ENCODE data around the gene MREG.

MREG gene

GRCh38 chr2:216055680-216056079 lies 42.3 kb upstream of the MREG start:
- ChIA-PET CTCF (no interaction called here), POLR2A (no interaction called here)
- H3K27ac ChIP-seq (ENCODE audit: extremely low read depth, low read depth, low read length), result no peak overlapping the region
- no peaks in the 10 kb centered on the region for H3K4me1 ChIP-seq (ENCODE audit: control insufficient read depth, insufficient read depth, low read length)
- H3K4me3 ChIP-seq (ENCODE audit: low read depth, low read length), result no peak overlapping the region
- no peaks in the 10 kb centered on the region for H3K9me3 ChIP-seq (ENCODE audit: control insufficient read depth, insufficient read depth, low read depth, low read length)
- peaks cover 10 to 32% of the 10 kb centered on the region in 2 experiments; a peak in 2 of 3 replicates for H3K36me3 ChIP-seq (ENCODE audit: control insufficient read depth in 2 of 2, insufficient read depth in 1 of 2, low read length in 2 of 2)
- no peak for TF ChIP-seq REPIN1 (tag by site-specific recombination; IDR thresholded peaks at IDR 0.05; ENCODE audit: low read depth)
- no peak for TF ChIP-seq TCF7L2 (IDR thresholded peaks at IDR 0.05; ENCODE audit: borderline replicate concordance, low read depth, low read length)
- no peak for TF ChIP-seq ZNF645 (tag by site-specific recombination; IDR thresholded peaks at IDR 0.05)
- no peak for TF ChIP-seq GFI1B (tag by site-specific recombination; IDR thresholded peaks at IDR 0.05)
- TF ChIP-seq ZNF747 (tag by site-specific recombination; IDR thresholded peaks at IDR 0.05), result no peak
- no peak for TF ChIP-seq ZNF830 (tag by site-specific recombination; IDR thresholded peaks at IDR 0.05; ENCODE audit: low read depth)
- TF ChIP-seq INSM2 (tag by site-specific recombination; IDR thresholded peaks at IDR 0.05), result no peak
- TF ChIP-seq ZNF433 (tag by site-specific recombination; IDR thresholded peaks at IDR 0.05; ENCODE audit: low read depth), result no peak
- TF ChIP-seq ZNF223 (tag by site-specific recombination; IDR thresholded peaks at IDR 0.05), result no peak
- no peak for TF ChIP-seq TRIM28 (IDR thresholded peaks at IDR 0.05; ENCODE audit: borderline replicate concordance, low read length)
- no peak for TF ChIP-seq BCL11B (tag by site-specific recombination; IDR thresholded peaks at IDR 0.05; ENCODE audit: low read depth)
- no peak for TF ChIP-seq ZNF701 (tag by site-specific recombination; IDR thresholded peaks at IDR 0.05)
- no peak for TF ChIP-seq BCL6B (tag by site-specific recombination; IDR thresholded peaks at IDR 0.05)

- no peak overlapping the region for H3K27ac ChIP-seq (ENCODE audit: extremely low read depth, low read depth, low read length)
- no peaks in the 10 kb centered on the region for H3K4me1 ChIP-seq (ENCODE audit: control insufficient read depth, insufficient read depth, low read length)
- H3K36me3 ChIP-seq (ENCODE audit: control insufficient read depth in 2 of 2, insufficient read depth in 1 of 2, low read length in 2 of 2), result peaks cover 21 to 25% of the 10 kb centered on the region in 2 experiments
- CTCF ChIA-PET, result interaction anchor here (0.6 to 1.1 kb wide), 2 partner anchors 18 to 21 kb away, joined by 3 to 4 read pairs; no protein-coding TSS in a partner anchor
- no peak for TF ChIP-seq KLF8 (tag by site-specific recombination; IDR thresholded peaks at IDR 0.05)
- TF ChIP-seq SALL2 (tag by site-specific recombination; IDR thresholded peaks at IDR 0.05; ENCODE audit: borderline replicate concordance), result no peak
- POLR2A ChIA-PET, result no interaction called here
- H3K4me3 ChIP-seq (ENCODE audit: low read depth, low read length), result no peak overlapping the region
- no peaks in the 10 kb centered on the region for H3K9me3 ChIP-seq (ENCODE audit: control insufficient read depth, insufficient read depth, low read depth, low read length)
Measured at GRCh38 chr2:216052420-216052819, 39.1 kb upstream of the MREG start.

- Histone ChIP-seq H3K4me1 (ENCODE audit: control insufficient read depth, insufficient read depth, low read length) (no peaks in the 10 kb centered on the region), H3K9me3 (ENCODE audit: control insufficient read depth, insufficient read depth, low read depth, low read length) (no peaks in the 10 kb centered on the region), H3K36me3 (ENCODE audit: control insufficient read depth in 2 of 2, insufficient read depth in 1 of 2, low read length in 2 of 2) (peaks cover 26 to 29% of the 10 kb centered on the region in 2 experiments), H3K27ac (ENCODE audit: extremely low read depth, low read depth, low read length) (no peak overlapping the region), H3K4me3 (ENCODE audit: low read depth, low read length) (no peak overlapping the region)
- ChIA-PET CTCF (interaction anchor here (0.8 kb wide), 1 partner anchor 18 kb away, joined by 5 read pairs; no protein-coding TSS in a partner anchor), POLR2A (interaction anchor here (0.6 kb wide), 1 partner anchor 68 kb away, joined by 3 read pairs; no protein-coding TSS in a partner anchor)
- no peak for TF ChIP-seq ZNF366 (tag by site-specific recombination; conservative IDR thresholded peaks at IDR 0.05)
- no peak for TF ChIP-seq ZNF580 (tag by site-specific recombination; IDR thresholded peaks at IDR 0.05)
- no peak for TF ChIP-seq ZNF37A (tag by site-specific recombination; IDR thresholded peaks at IDR 0.05)
- no peak for TF ChIP-seq KLF16 (tag by site-specific recombination; IDR thresholded peaks at IDR 0.05)
- TF ChIP-seq ZFP41 (tag by site-specific recombination; IDR thresholded peaks at IDR 0.05; ENCODE audit: borderline replicate concordance), result no peak
- TF ChIP-seq ZNF112 (tag by site-specific recombination; IDR thresholded peaks at IDR 0.05), result no peak
- TF ChIP-seq ZSCAN5A (tag by site-specific recombination; IDR thresholded peaks at IDR 0.05), result no peak
Measured at GRCh38 chr2:216051350-216051749, 38.0 kb upstream of the MREG start.

Data from HEK293 (cell line).